ENCODE results near the gene GPR63. TPM values are rescaled to one million over a fixed set of nuclear protein-coding genes. Genes with fewer than 3 reads are reported as not detected.
"Not testable (repeated sequence)": the region's sequence is repeated elsewhere in the genome, so short reads cannot be mapped to it uniquely, and the experiment has no call there.

GPR63 gene
- total RNA-seq = 1 to 10 TPM; 1.2 to 1.3 TPM

GRCh38 chr6:96837081-96837971 lies at the start of gene GPR63:
GPR63 (minus strand) TSS chr6:96837477; CDS start chr6:96799731, 37,746 bp downstream.
- peaks cover 32% of the 10 kb centered on the region for H3K27me3 Mint-ChIP-seq
- POLR2A ChIA-PET = no interaction called here
- intact Hi-C loops (cut with DNase I, micrococcal nuclease) = loop anchor here (1.0 to 10.0 kb wide), 8 partner anchors 60 to 1261 kb away; partner anchors contain the start of genes KLHL32 (in 2 of the 2), NDUFAF4 (in 2 of the 2), MANEA (in 1 of the 2) and MMS22L (in 1 of the 2)
- DNase-seq = peak; percentile 88
- no peaks in the 10 kb centered on the region for H3K36me3 Mint-ChIP-seq (ENCODE audit: low read depth)
- peak within 1 kb of the TSS; percentile 86 for H3K4me3 Mint-ChIP-seq
- CTCF ChIA-PET = interaction anchor here (0.6 to 2.1 kb wide), 3 partner anchors 11 to 222 kb away, joined by 3 to 6 read pairs (median 4); no protein-coding TSS in a partner anchor
- peak within 1 kb of the TSS; percentile 65 for H3K27ac Mint-ChIP-seq
- no peaks in the 10 kb centered on the region for H3K9me3 Mint-ChIP-seq (ENCODE audit: low read depth)
- peak; percentile 99 for ATAC-seq
- H3K4me1 Mint-ChIP-seq = peaks cover 17% of the 10 kb centered on the region

- ChIA-PET CTCF (no interaction called here), POLR2A (no interaction called here)
- Mint-ChIP-seq H3K36me3 (ENCODE audit: low read depth) (peaks cover 14% of the 10 kb centered on the region), H3K4me3 (no peak overlapping the region), H3K4me1 (peaks cover 11% of the 10 kb centered on the region), H3K27me3 (no peaks in the 10 kb centered on the region), H3K9me3 (ENCODE audit: low read depth) (no peaks in the 10 kb centered on the region), H3K27ac (no peak overlapping the region)
- DNase-seq (no peak), ATAC-seq (no peak)
- intact Hi-C loops (cut with DNase I, micrococcal nuclease) = no loop called here
These were observed 49.2 kb upstream of the GPR63 start for GRCh38 chr6:96886519-96886918.

- H3K9me3 Mint-ChIP-seq (ENCODE audit: low read depth); POLR2A ChIA-PET; intact Hi-C loops (cut with DNase I, micrococcal nuclease); H3K27me3 Mint-ChIP-seq; H3K4me3 Mint-ChIP-seq; H3K36me3 Mint-ChIP-seq (ENCODE audit: low read depth): not testable (repeated sequence)
- ATAC-seq (peak; percentile 96), DNase-seq (peak; percentile 14)
- Mint-ChIP-seq H3K4me1 (peaks cover 11% of the 10 kb centered on the region), H3K27ac (peak overlapping the region; percentile 52)
- CTCF ChIA-PET = interaction anchor here (1.2 to 2.3 kb wide), 2 partner anchors 9 to 12 kb away, joined by 4 to 5 read pairs; no protein-coding TSS in a partner anchor
These were observed 47.9 kb upstream of the GPR63 start for GRCh38 chr6:96885187-96885631.

GRCh38 chr6:96878143-96878542 lies 40.9 kb upstream of the GPR63 start:
- ATAC-seq = no peak
- no peak overlapping the region for H3K27ac Mint-ChIP-seq
- H3K9me3 Mint-ChIP-seq (ENCODE audit: low read depth) = no peaks in the 10 kb centered on the region
- H3K27me3 Mint-ChIP-seq = peaks cover 3% of the 10 kb centered on the region
- H3K4me3 Mint-ChIP-seq = no peak overlapping the region
- POLR2A ChIA-PET = no interaction called here
- DNase-seq = no peak
- no peaks in the 10 kb centered on the region for H3K36me3 Mint-ChIP-seq (ENCODE audit: low read depth)
- intact Hi-C loops (cut with DNase I, micrococcal nuclease) = no loop called here
- H3K4me1 Mint-ChIP-seq = no peaks in the 10 kb centered on the region
- CTCF ChIA-PET = interaction anchor here (0.8 to 1.7 kb wide), 3 partner anchors 13 to 22 kb away, joined by 3 to 6 read pairs (median 3); no protein-coding TSS in a partner anchor

- Mint-ChIP-seq H3K4me3 (no peak overlapping the region), H3K27ac (no peak overlapping the region), H3K27me3 (peaks cover 3% of the 10 kb centered on the region), H3K36me3 (ENCODE audit: low read depth) (no peaks in the 10 kb centered on the region), H3K4me1 (no peaks in the 10 kb centered on the region), H3K9me3 (ENCODE audit: low read depth) (no peaks in the 10 kb centered on the region)
- DNase-seq = no peak
- ChIA-PET POLR2A (interaction anchor here (0.6 kb wide), 1 partner anchor 28 kb away, joined by 3 read pairs; no protein-coding TSS in a partner anchor), CTCF (interaction anchor here (0.8 to 1.7 kb wide), 2 partner anchors 12 to 299 kb away, joined by 3 to 6 read pairs; no protein-coding TSS in a partner anchor)
- intact Hi-C loops (cut with DNase I, micrococcal nuclease) = no loop called here
- ATAC-seq = no peak
These were observed 39.7 kb upstream of the GPR63 start for GRCh38 chr6:96876886-96877545.

GRCh38 chr6:96872976-96873375 lies 35.7 kb upstream of the GPR63 start:
- Mint-ChIP-seq H3K9me3 (ENCODE audit: low read depth) (no peaks in the 10 kb centered on the region), H3K36me3 (ENCODE audit: low read depth) (no peaks in the 10 kb centered on the region), H3K27me3 (peaks cover 8% of the 10 kb centered on the region), H3K4me1 (no peaks in the 10 kb centered on the region), H3K4me3 (no peak overlapping the region), H3K27ac (no peak overlapping the region)
- intact Hi-C loops (cut with DNase I, micrococcal nuclease) = no loop called here
- POLR2A ChIA-PET = no interaction called here
- ATAC-seq (no peak), DNase-seq (no peak)
- CTCF ChIA-PET = no interaction called here

GRCh38 chr6:96865055-96865405 lies 27.8 kb upstream of the GPR63 start:
- peaks cover 30% of the 10 kb centered on the region for H3K27me3 Mint-ChIP-seq
- no peaks in the 10 kb centered on the region for H3K36me3 Mint-ChIP-seq (ENCODE audit: low read depth)
- CTCF ChIA-PET = interaction anchor here (0.6 to 1.9 kb wide), 2 partner anchors 12 to 1640 kb away, joined by 4 to 6 read pairs; no protein-coding TSS in a partner anchor
- POLR2A ChIA-PET = no interaction called here
- ATAC-seq (no peak), DNase-seq (no peak)
- no peaks in the 10 kb centered on the region for H3K4me1 Mint-ChIP-seq
- H3K27ac Mint-ChIP-seq = no peak overlapping the region
- intact Hi-C loops (cut with DNase I, micrococcal nuclease) = no loop called here
- no peak overlapping the region for H3K4me3 Mint-ChIP-seq
- H3K9me3 Mint-ChIP-seq (ENCODE audit: low read depth) = peaks cover 6% of the 10 kb centered on the region

GRCh38 chr6:96864216-96865054 lies 27.2 kb upstream of the GPR63 start:
- intact Hi-C loops (cut with DNase I, micrococcal nuclease) = no loop called here

GRCh38 chr6:96862560-96862959 lies 25.3 kb upstream of the GPR63 start:
- ChIA-PET CTCF (no interaction called here), POLR2A (no interaction called here)
- ATAC-seq = no peak
- Mint-ChIP-seq H3K27me3 (peaks cover 30% of the 10 kb centered on the region), H3K4me1 (no peaks in the 10 kb centered on the region), H3K9me3 (ENCODE audit: low read depth) (peaks cover 6% of the 10 kb centered on the region), H3K4me3 (no peak overlapping the region), H3K36me3 (ENCODE audit: low read depth) (no peaks in the 10 kb centered on the region), H3K27ac (no peak overlapping the region)
- DNase-seq = no peak
- intact Hi-C loops (cut with DNase I, micrococcal nuclease) = no loop called here

More at GRCh38 chr6:96864216-96865054, 27.2 kb upstream of the GPR63 start:
- H3K4me3 Mint-ChIP-seq = no peak overlapping the region
- ChIA-PET CTCF (interaction anchor here (0.6 to 1.9 kb wide), 4 partner anchors 13 to 1639 kb away, joined by 3 to 6 read pairs (median 4); no protein-coding TSS in a partner anchor), POLR2A (no interaction called here)
- H3K27ac Mint-ChIP-seq = no peak overlapping the region
- H3K27me3 Mint-ChIP-seq = peaks cover 32% of the 10 kb centered on the region
- DNase-seq (no peak), ATAC-seq (no peak)
- H3K36me3 Mint-ChIP-seq (ENCODE audit: low read depth) = no peaks in the 10 kb centered on the region
- no peaks in the 10 kb centered on the region for H3K4me1 Mint-ChIP-seq
- peaks cover 6% of the 10 kb centered on the region for H3K9me3 Mint-ChIP-seq (ENCODE audit: low read depth)

- H3K27me3 Mint-ChIP-seq = peaks cover 32% of the 10 kb centered on the region
- ChIA-PET POLR2A (no interaction called here), CTCF (interaction anchor here (0.6 kb wide), 1 partner anchor 310 kb away, joined by 3 read pairs; no protein-coding TSS in a partner anchor)
- H3K36me3 Mint-ChIP-seq (ENCODE audit: low read depth) = no peaks in the 10 kb centered on the region
- H3K27ac Mint-ChIP-seq = no peak overlapping the region
- ATAC-seq = no peak
- no peak overlapping the region for H3K4me3 Mint-ChIP-seq
- intact Hi-C loops (cut with DNase I, micrococcal nuclease) = no loop called here
- H3K4me1 Mint-ChIP-seq = no peaks in the 10 kb centered on the region
- no peak for DNase-seq
- H3K9me3 Mint-ChIP-seq (ENCODE audit: low read depth) = peaks cover 6% of the 10 kb centered on the region
These were observed 24.3 kb upstream of the GPR63 start for GRCh38 chr6:96861588-96861987.

GRCh38 chr6:96856856-96857255 lies 19.6 kb upstream of the GPR63 start:
- Mint-ChIP-seq H3K36me3 (ENCODE audit: low read depth) (no peaks in the 10 kb centered on the region), H3K9me3 (ENCODE audit: low read depth) (peaks cover 6% of the 10 kb centered on the region), H3K27ac (no peak overlapping the region), H3K27me3 (peaks cover 18% of the 10 kb centered on the region), H3K4me3 (no peak overlapping the region), H3K4me1 (no peaks in the 10 kb centered on the region)
- ATAC-seq (no peak), DNase-seq (no peak)
- intact Hi-C loops (cut with DNase I, micrococcal nuclease) = no loop called here
- POLR2A ChIA-PET = no interaction called here
- CTCF ChIA-PET = no interaction called here

Measured in activated CD4-positive, alpha-beta T cell treated with anti-CD3 and anti-CD28 coated beads for 36 hours (primary cell).